Vagina (tissue), 2 donors: Measurements from ENCODE around the gene ARHGEF16.

ENCODE experiments used
- CTCF ChIP-seq, 3 experiments: fragments of 450-650 bp in 2 of 3; fragments of 200-600 bp in 1 of 3; sonication (generic) in 1 of 3; IDR thresholded peaks; one replicate each; pipeline ENCODE4 v1.5.1; 2017 to 2019; ENCODE audit warnings: antibody characterized with exemption in 3 of 3, mild to moderate bottlenecking in 2 of 3, moderate library complexity in 2 of 3
- POLR2A ChIP-seq, 2 donors: fragments of 450-650 bp; IDR thresholded peaks; one replicate each; pipeline ENCODE4 v1.6.1; 2017; ENCODE audit warnings: antibody characterized with exemption in 2 of 2, mild to moderate bottlenecking in 2 of 2, moderate library complexity in 2 of 2

- TF ChIP-seq CTCF (IDR thresholded peaks at IDR 0.05) (no peak), POLR2A (IDR thresholded peaks at IDR 0.05) (no peak)
Measured at GRCh38 chr1:3465935-3466321, 11.5 kb downstream of the ARHGEF16 start.
